Endodermal cell (in vitro differentiated cells): ENCODE data around the gene GRIK3. TPM values are rescaled to one million over a fixed set of nuclear protein-coding genes. Genes with fewer than 3 reads are reported as not detected.

Experiments used
- DNase-seq: peaks from one replicate; pipeline ENCODE4 v3.0.0-alpha.2; 2017
- H3K27ac ChIP-seq: 2 replicates; pipeline ENCODE4 v1.5.1; 2013; ENCODE audit warnings: mild to moderate bottlenecking, low read depth, low read length, moderate library complexity
- H3K27me3 ChIP-seq: 2 replicates; pipeline ENCODE4 v1.6.1; 2013; ENCODE audit warnings: mild to moderate bottlenecking, low read length, moderate library complexity; ENCODE audit not compliant: insufficient read depth, control insufficient read depth, poor library complexity, severe bottlenecking
- H3K36me3 ChIP-seq: 2 replicates; pipeline ENCODE4 v1.7.0; 2013; ENCODE audit warnings: mild to moderate bottlenecking, low read length, moderate library complexity; ENCODE audit not compliant: control insufficient read depth, insufficient read depth
- H3K4me1 ChIP-seq: one replicate; pipeline ENCODE4 v1.7.0; 2013; ENCODE audit warnings: low read length; ENCODE audit not compliant: control insufficient read depth, insufficient read depth
- H3K4me3 ChIP-seq: 2 replicates; pipeline ENCODE4 v1.5.1; 2013; ENCODE audit warnings: mild to moderate bottlenecking, low read length, moderate library complexity
- H3K9ac ChIP-seq: 2 replicates; pipeline ENCODE4 v1.6.1; 2013; ENCODE audit warnings: mild to moderate bottlenecking, low read length, moderate library complexity; ENCODE audit not compliant: poor library complexity, severe bottlenecking; ENCODE audit errors: extremely low read depth
- H3K9me3 ChIP-seq: 2 replicates; pipeline ENCODE4 v1.6.1; 2013; ENCODE audit warnings: mild to moderate bottlenecking, low read length, moderate library complexity; ENCODE audit not compliant: control insufficient read depth
- H3K27ac Mint-ChIP-seq: 2 replicates; pipeline ENCODE4 v1.8.0; 2020; ENCODE audit warnings: mixed read lengths
- H3K27me3 Mint-ChIP-seq: 2 replicates; pipeline ENCODE4 v1.8.0; 2021; ENCODE audit warnings: mild to moderate bottlenecking, mixed read lengths; ENCODE audit not compliant: insufficient read depth
- H3K36me3 Mint-ChIP-seq: 2 replicates; pipeline ENCODE4 v1.8.0; 2020; ENCODE audit warnings: low read depth, mixed read lengths
- H3K4me1 Mint-ChIP-seq: 2 replicates; pipeline ENCODE4 v1.8.0; 2020; ENCODE audit warnings: mixed read lengths
- H3K4me3 Mint-ChIP-seq: 2 replicates; pipeline ENCODE4 v1.8.0; 2020; ENCODE audit warnings: mild to moderate bottlenecking, moderate library complexity, mixed read lengths
- H3K9me3 Mint-ChIP-seq: 2 replicates; pipeline ENCODE4 v1.8.0; 2020; ENCODE audit warnings: mild to moderate bottlenecking, mixed read lengths
- WGBS, 2 experiments: methylation state at CpG; one replicate each; pipeline versions ENCODE4 v1.1.5 to v1.1.7; 2013; ENCODE audit warnings: missing lambda C conversion rate in 2 of 2, mixed read lengths in 1 of 2; ENCODE audit not compliant: insufficient coverage in 1 of 2, insufficient read length in 1 of 2; 5-methylcytosine and 5-hydroxymethylcytosine counted together
- total RNA-seq, 2 donors: library from RNA; stranded (reverse); fragmentation: NEBNext Ultra II Directional in 1 of 2; extraction: Animal tissue kit (Norgen Biotek cat#: 25700) in 1 of 2; gene quantifications; 2 replicates in 1 of 2; 3 replicates in 1 of 2; pipeline ENCODE4 v1.2.1, GENCODE V29; 2021
- TF ChIP-seq, protein P1 (sequence below): fragments of 200-600 bp; sonication (generic); conservative IDR thresholded peaks from 2 replicates; pipeline ENCODE4 v1.5.0; 2021; ENCODE audit warnings: antibody characterized with exemption, mild to moderate bottlenecking

The GRIK3 gene
- total RNA-seq, 2 donors from 2014 or later, result 13.4 to 32.4 TPM

DNA sequence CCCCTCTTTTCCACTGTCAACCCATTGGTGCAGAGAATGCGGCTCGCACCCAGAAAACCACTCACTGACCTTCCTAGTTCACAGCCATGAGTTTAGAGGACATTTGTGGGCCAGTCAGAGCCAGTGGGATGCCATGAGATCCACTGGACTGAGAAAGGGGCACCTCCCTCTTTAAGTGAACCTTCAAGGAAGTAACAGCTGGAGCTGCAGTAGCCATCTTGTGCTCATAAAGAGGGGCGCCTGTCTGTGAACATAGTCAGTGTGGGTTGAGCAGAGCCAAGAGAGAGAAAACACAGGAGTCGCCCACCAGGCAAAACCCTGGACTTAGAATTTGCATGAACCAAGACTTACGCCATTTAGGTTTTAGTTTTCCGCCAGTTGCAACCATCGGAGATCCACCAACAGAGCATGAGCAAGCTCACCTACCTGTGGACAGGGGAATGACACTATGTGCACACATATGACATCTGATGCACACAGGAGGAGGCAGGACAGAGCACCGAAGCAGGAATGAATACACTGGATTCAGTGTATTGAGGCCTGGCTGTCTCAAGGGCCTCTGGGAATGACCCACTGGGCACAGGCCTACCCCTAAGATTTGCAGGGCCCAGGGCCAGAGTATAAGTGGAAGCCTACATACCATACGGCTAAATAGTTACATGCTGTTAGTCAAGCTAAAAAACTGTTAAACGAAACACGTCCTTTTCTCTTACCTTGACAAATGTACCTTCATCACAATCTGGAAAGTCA, 151.6 kb downstream of the GRIK3 start:
- Histone ChIP-seq H3K4me3 (no peak overlapping the region), H3K27me3 (no peaks in the 10 kb centered on the region), H3K27ac (no peak overlapping the region), H3K36me3 (no peaks in the 10 kb centered on the region), H3K4me1 (no peaks in the 10 kb centered on the region), H3K9me3 (no peaks in the 10 kb centered on the region), H3K9ac (no peak overlapping the region)
- no peaks in the 10 kb centered on the region for H3K4me1 Mint-ChIP-seq
- H3K27ac Mint-ChIP-seq, result no peak overlapping the region
- H3K4me3 Mint-ChIP-seq, result no peak overlapping the region
- DNase-seq, result no peak
- H3K36me3 Mint-ChIP-seq, result no peaks in the 10 kb centered on the region
- no peaks in the 10 kb centered on the region for H3K9me3 Mint-ChIP-seq
- WGBS, 2 experiments, result 94 to 98% methylated on average over 11 of the region's 11 CpGs
- H3K27me3 Mint-ChIP-seq, result no peaks in the 10 kb centered on the region
- TF ChIP-seq, protein P1, sequence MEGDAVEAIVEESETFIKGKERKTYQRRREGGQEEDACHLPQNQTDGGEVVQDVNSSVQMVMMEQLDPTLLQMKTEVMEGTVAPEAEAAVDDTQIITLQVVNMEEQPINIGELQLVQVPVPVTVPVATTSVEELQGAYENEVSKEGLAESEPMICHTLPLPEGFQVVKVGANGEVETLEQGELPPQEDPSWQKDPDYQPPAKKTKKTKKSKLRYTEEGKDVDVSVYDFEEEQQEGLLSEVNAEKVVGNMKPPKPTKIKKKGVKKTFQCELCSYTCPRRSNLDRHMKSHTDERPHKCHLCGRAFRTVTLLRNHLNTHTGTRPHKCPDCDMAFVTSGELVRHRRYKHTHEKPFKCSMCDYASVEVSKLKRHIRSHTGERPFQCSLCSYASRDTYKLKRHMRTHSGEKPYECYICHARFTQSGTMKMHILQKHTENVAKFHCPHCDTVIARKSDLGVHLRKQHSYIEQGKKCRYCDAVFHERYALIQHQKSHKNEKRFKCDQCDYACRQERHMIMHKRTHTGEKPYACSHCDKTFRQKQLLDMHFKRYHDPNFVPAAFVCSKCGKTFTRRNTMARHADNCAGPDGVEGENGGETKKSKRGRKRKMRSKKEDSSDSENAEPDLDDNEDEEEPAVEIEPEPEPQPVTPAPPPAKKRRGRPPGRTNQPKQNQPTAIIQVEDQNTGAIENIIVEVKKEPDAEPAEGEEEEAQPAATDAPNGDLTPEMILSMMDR, result peak; percentile 36

DNA sequence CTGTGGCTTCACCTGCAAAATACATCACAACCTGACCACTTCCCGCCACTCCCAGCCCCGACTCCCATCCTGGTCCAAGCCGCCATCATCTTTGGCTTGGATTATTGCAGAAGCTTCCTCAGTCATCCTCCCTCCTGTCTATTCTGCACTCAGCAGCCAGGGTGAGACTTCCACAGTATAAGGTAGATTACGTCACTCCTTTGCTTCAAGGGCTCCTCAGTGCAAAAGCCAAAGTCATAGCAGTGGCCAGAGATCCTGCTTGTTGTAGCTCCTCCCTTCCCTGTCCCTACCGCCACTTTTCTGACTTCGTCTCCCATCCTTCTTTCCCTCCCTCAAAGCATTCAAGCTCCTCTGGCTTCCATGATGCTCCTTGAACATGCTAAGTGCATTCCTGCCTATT, 152.8 kb downstream of the GRIK3 start:
- H3K9ac ChIP-seq, result no peak overlapping the region
- Mint-ChIP-seq H3K4me3 (no peak overlapping the region), H3K27ac (no peak overlapping the region), H3K27me3 (no peaks in the 10 kb centered on the region), H3K9me3 (no peaks in the 10 kb centered on the region), H3K4me1 (no peaks in the 10 kb centered on the region), H3K36me3 (no peaks in the 10 kb centered on the region)
- DNase-seq, result no peak
- 90 to 98% methylated on average over 5 to 6 of the region's 6 CpGs for WGBS, 2 experiments
- TF ChIP-seq, protein P1, result no peak
- H3K27me3 ChIP-seq, result no peaks in the 10 kb centered on the region
- no peaks in the 10 kb centered on the region for H3K9me3 ChIP-seq
- H3K4me3 ChIP-seq, result no peak overlapping the region
- H3K36me3 ChIP-seq, result no peaks in the 10 kb centered on the region
- no peak overlapping the region for H3K27ac ChIP-seq
- no peaks in the 10 kb centered on the region for H3K4me1 ChIP-seq

DNA sequence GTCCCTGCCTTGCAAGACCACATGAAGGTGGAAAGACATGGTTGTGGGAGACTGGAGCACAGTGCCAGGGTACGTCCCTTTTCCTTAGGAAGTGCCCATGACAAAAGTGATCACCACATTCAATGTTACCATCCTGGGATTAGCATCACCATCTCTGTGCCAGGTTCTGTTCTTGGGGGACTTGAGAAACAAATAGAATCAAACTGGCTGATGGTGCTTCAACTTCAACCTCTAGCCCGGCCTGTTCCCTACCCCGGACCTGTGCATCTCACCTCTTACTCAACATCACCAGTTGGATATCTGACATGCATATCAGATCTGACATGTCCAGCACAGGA, 153.3 kb downstream of the GRIK3 start:
- WGBS, 2 experiments, result 90 to 93% methylated on average over 3 of the region's 3 CpGs
- no peak overlapping the region for H3K27ac ChIP-seq
- no peak for DNase-seq

More for the DNA sequence above, 153.3 kb downstream of the GRIK3 start:
- H3K36me3 Mint-ChIP-seq, result no peaks in the 10 kb centered on the region
- no peak overlapping the region for H3K27ac Mint-ChIP-seq
- Histone ChIP-seq H3K36me3 (no peaks in the 10 kb centered on the region), H3K4me3 (no peak overlapping the region), H3K9me3 (no peaks in the 10 kb centered on the region), H3K27me3 (no peaks in the 10 kb centered on the region), H3K4me1 (no peaks in the 10 kb centered on the region), H3K9ac (no peak overlapping the region)
- H3K27me3 Mint-ChIP-seq, result no peaks in the 10 kb centered on the region
- TF ChIP-seq, protein P1, result no peak
- H3K4me1 Mint-ChIP-seq, result no peaks in the 10 kb centered on the region
- H3K9me3 Mint-ChIP-seq, result no peaks in the 10 kb centered on the region
- H3K4me3 Mint-ChIP-seq, result no peak overlapping the region
